ENCODE data around the gene MMP27.
A peak's percentile ranks its signal among the peaks of the same experiment; 100 is the strongest.

Gene MMP27

GRCh38 chr11:102695201-102695600 is 10.4 kb downstream of the MMP27 start:
- DNase-seq, result no peak

GRCh38 chr11:102685754-102686153 is 19.8 kb downstream of the MMP27 start:
- DNase-seq, result no peak

GRCh38 chr11:102685338-102685737 is 20.2 kb downstream of the MMP27 start:
- no peak for DNase-seq

- DNase-seq, result no peak
Measured at GRCh38 chr11:102683277-102683676, 22.3 kb downstream of the MMP27 start.

GRCh38 chr11:102680945-102681344 is 24.6 kb downstream of the MMP27 start:
- peak in 1 of 2 donors; percentile 26 for DNase-seq

GRCh38 chr11:102678022-102678421 is 27.5 kb downstream of the MMP27 start:
- DNase-seq, result no peak

GRCh38 chr11:102676084-102676483 is 29.5 kb downstream of the MMP27 start:
- DNase-seq, result no peak

- DNase-seq, result no peak
Measured at GRCh38 chr11:102669664-102670063, 35.9 kb downstream of the MMP27 start.

- DNase-seq, result peak in 1 of 2 donors; percentile 50
Measured at GRCh38 chr11:102666331-102666957, 39.1 kb downstream of the MMP27 start.

- peak in 1 of 2 donors; percentile 10 for DNase-seq
Measured at GRCh38 chr11:102664001-102664752, 41.4 kb downstream of the MMP27 start.

- no peak for DNase-seq
Measured at GRCh38 chr11:102662607-102663006, 43.0 kb downstream of the MMP27 start.

- no peak for DNase-seq
Measured at GRCh38 chr11:102661040-102661439, 44.5 kb downstream of the MMP27 start.

- no peak for DNase-seq
Measured at GRCh38 chr11:102656528-102656927, 49.0 kb downstream of the MMP27 start.

- DNase-seq, result no peak
Measured at GRCh38 chr11:102655547-102655946, 50.0 kb downstream of the MMP27 start.

GRCh38 chr11:102654761-102655160 is 50.8 kb downstream of the MMP27 start:
- DNase-seq, result no peak

GRCh38 chr11:102653744-102654291 is 51.8 kb downstream of the MMP27 start:
- no peak for DNase-seq

- no peak for DNase-seq
Measured at GRCh38 chr11:102647430-102647829, 58.1 kb downstream of the MMP27 start.

- no peak for DNase-seq
Measured at GRCh38 chr11:102643941-102644340, 61.6 kb downstream of the MMP27 start.
